GM18502 (cell line): ENCODE data around the gene MPO.
A peak's percentile ranks its signal among the peaks of the same experiment; 100 is the strongest.

Source experiments
- ATAC-seq: cut with Tn5 transposase; IDR thresholded peaks from one replicate; pipeline ENCODE4 v1.9.1; 2021; ENCODE audit warnings: mild to moderate bottlenecking; ENCODE audit not compliant: unreplicated experiment, poor library complexity

MPO gene

DNA sequence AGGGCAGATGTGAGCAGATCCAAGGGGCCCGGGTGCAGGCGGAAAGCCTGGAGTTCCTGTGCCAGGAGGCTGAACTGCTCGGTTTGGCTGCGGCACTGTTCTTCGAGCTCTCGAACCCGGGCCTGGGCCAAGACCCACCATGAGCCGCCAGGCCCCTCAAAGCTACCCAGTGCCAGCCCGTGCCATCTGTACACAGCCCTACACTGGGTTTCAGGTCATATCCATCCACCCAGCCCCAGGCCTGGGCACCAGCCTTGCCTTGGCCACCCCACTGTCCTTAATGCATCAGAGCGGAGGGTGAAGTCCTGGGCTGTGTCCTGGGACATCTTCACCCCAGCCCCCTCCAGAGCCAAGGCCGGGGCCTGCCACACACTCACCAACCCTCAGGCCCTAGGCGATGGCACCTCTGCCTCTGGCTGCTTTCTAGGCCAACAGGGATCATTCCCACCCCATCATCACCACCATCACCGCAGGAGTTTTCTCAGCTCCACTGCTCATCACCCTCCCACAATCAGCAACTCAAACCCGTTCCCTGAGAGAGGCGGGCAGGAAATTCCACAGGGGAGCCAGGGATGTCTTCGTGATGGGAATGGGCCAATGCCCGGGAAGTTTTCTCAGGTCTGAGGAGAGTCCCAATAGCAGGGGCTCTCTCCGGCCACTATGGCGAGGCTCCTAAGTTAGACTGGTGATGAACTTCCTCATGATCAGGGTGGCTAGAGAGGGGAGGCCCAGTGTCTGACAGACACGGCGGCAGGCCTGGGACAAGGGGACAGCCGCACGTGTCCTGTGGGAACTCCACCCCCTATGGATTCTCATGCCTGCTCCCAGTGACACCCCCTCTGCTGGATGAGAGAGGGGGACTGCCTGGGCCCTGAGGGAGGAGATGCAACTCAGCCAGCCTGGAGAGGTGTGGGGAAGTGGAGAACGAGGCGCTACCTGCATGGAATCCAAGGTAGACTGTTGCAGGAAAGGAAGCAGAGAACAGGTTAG lies 38.7 kb upstream of the MPO start:
- ATAC-seq, result no peak

DNA sequence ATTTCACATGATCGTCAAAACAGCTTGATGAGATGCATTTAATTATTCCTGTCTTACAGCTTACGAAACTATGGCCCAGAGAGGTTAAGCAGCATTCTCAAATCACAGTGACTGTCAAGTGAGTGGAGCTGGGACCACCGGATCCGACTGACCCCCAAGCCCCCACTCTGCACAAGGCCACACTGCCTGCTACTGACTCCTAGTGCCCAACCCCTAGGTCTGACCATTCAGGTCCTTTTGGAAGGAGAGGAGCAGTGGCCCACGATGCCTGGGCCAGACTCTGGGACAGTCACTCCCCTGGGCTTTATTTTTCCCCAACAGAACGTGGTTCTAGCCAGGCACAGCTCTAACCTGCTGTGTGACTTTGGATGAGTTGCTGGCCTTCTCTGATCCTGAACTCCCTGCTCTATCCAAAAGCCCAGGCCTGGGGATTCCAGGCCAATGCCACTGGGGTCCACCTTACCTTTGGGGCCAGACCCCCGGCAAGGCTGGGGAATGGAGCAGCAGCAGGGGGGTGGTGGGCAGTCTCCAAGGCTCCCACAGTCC lies 38.0 kb upstream of the MPO start:
- no peak for ATAC-seq

DNA sequence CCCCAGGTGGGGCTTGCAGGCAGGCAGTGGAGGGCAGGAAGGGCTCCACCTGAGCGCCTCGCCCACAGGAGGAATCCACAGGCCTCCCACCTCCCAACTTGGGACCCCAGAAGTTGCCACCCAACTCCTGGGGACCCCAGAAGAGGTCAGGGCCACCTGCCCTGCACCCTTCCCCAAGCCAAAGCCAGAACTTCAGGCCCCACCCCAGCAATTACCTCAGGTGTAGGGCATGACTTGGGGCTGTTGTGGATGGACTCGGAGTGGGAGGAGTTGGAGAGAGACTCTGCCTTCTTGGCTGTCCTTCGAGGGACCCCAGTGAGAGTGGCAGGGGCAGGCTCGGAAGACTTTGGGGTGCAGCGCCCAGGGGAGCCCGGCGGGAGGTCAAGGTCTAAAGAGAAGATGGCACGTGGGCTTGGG lies 37.3 kb upstream of the MPO start:
- ATAC-seq, result no peak

DNA sequence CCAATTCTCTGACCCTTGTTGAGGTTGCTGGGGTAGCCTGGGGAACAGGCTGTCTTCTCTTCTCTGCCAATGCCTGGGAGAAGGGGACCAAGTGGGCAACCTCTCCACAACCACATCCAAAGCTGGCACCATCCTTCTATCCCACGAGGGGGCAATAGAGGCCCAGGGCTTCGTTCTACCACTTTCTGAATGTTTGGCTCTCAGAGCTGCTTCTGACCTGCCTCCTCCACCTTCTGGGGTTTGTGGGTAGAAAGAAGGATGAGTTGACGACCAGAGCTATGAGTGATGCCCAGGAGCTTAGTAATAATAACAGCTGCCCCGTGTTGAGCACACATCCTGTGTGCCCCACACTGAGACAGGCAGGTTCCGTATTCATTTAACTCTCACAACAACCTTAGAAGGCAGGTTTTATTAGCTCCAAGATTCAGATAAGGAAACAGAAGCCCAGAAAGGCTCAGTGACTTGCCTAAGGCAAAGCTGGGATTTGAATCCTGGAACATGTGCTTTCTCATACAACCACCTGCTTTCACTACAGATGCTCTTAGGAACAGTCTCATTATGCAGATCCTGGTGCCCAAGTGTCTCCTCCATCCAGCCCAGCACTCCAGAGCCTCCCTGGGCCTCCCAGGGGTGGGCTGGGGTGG lies 36.8 kb upstream of the MPO start:
- peak; percentile 69 for ATAC-seq

DNA sequence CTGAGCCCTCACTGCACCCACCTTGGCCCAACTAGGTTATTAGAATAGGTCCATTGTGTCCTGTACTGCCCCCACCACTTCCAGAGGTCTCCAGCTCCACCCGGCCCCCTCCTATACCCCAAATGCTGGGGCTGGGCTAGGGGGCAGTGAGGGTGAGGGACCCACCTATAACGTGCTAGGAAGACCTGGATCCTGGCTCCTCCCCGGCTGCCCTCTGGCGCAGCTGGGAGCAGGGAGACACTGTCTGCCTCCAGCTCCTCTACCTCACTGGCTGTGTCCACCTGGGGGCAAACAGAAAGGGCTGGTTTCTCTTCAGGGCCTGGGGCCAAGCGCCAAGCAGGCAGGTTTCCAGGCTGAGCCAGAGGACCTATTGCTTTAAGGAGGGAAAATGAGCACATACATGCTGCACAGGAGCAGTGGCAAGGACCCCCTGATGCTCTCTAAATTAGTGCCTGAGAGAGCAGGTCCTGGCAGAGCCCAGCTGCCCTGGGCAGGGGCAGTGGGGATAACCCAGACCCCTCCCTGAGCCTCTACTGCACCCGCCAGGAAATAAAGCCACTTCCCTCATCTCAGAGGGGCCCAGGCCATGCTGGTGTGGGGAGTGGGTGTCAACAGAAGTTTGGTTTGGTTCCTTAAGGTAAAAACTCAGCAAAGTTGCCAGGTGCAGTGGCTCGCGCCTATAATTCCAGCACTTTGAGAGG lies 35.7 kb upstream of the MPO start:
- no peak for ATAC-seq

DNA sequence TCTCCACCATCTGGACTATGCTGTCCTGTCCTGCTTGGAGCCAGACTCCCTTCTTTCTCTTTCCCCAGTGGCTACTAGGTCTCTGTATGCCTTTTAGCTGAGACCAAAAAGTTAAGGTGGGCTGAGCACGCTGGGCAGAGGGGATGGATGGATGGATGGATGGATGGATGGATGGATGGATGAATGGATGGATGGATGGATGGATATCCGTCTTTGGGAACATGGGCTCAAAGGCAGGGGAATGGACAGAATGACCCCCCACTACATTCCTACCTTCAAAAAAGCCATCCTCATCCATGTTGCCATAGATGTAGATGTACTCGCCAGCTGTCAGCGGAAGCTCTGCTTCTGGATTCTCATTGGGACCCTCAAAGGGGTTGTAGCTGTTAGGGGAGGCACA lies 35.0 kb upstream of the MPO start:
- ATAC-seq, result no peak

DNA sequence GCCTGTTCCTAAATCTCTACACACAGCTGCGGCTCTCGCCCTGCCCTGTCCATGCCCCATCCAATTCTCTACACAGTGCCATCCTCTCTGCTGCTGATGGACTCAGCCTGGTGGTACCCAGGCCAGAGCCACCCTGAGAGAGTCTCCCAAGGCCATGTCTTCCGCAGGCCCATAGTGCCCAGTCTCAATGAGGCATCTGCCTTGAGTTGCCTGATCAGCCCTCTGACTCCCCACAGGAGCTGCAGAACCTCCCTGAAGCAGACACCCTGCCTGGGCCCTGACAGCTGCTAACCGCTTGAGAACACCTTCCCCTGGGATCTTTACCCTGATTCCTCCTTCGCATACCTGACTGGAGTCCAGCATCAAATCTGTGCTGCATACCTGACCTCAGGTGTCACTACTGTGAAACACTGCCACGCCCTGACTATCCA lies 34.6 kb upstream of the MPO start:
- no peak for ATAC-seq

DNA sequence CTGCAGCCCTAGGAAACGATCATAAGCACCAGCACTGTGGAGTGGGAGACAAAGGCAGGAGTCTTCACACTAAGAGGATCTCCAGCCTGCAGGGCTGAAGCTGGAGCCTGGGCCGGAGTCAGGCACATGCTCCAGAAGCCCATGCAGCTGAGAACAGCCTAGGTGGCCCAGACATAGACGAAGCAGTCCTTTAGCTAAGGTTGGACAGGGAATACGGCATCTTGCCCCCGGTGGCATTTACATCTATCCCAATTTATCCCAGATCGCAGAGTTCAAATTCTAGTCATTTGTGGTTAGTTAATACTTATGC lies 33.9 kb upstream of the MPO start:
- ATAC-seq, result no peak

DNA sequence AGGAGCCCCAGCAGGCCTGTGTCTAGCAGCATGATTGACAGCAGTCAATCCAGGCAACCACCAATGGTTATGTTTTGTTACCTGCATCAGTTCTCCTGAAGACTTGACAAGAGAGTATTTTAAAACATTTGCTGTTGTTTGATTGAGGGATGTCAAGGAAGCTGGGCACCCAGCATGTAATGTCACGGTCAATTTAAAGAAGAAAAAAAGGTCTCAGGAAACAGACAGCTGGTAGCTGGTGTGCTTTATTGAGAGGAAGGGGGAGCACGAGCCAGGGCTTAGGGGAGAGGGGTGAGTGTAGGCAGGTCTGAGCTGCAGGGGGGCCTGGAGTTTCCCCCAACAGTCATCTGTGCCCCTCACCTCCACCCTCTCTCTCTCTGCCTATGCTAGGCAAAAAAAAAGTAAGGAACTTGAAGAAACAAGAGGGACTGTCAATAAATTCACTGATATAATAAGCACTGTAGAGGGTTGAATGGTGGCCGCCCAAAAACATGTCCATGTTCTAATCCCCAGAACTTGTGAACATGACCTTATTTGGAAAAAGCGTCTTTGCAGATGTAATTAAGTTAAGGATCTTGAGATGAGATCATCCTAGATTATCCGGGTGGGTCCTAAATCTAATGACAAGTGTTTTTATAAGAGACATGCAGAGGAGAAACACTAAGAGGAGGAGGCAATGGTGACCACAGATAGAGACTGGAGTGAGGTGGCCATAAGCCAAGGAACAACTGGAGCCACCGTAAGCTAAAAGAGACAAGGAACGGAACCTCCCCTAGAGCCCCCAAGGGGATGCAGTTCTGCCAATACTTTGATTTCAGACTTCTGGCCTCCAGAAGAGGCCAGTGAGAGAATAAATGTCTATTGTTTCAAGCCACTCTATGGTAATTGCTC lies 33.3 kb upstream of the MPO start:
- ATAC-seq, result no peak

DNA sequence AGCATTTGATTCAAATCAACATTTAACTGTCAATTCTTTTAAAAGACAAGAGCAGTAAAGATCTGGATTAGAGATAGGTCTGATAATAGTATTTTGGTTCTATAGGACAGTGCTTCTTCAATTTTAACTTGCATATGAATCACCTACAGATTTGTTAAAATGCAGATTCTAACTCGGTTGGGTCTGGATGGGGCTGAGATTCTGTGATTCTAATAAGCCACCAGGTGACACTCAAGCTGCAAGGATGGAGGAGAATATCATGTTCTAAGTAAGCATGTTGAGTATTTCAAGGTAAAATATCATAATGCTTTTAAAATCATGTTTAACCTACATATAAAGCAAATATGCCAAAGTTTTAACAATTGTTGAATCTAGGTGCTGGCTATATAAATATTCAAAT lies 32.1 kb upstream of the MPO start:
- ATAC-seq, result no peak

DNA sequence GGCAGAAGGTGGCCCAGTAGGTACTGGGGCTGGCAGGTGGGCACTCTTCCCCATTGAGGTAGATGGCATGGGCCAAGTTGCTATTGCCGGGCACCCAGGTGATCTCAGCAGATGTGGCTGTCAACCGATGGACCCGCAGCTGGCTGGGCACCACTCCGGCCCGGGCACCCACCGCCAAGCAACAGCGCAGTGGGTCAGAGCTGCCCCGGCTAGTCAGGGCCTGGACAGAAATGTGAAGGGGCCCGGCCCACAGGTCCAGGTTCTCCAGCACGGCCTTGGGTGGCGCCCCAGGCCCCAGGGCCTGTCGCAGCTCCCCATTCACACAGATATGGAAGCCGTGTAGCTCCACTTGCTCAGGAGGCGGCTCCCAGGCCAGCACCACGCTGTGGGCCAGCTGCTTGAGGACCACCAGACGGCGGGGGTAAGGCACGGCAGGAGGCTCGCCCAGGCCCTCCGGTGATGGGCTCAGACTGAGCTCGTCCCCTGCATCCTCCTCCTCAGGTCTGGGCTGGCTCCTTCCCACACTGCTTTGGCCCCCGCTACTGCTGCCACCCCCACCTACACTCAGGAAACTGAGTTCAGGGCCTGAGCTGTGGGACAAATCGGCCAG lies 31.4 kb upstream of the MPO start:
- ATAC-seq, result no peak

DNA sequence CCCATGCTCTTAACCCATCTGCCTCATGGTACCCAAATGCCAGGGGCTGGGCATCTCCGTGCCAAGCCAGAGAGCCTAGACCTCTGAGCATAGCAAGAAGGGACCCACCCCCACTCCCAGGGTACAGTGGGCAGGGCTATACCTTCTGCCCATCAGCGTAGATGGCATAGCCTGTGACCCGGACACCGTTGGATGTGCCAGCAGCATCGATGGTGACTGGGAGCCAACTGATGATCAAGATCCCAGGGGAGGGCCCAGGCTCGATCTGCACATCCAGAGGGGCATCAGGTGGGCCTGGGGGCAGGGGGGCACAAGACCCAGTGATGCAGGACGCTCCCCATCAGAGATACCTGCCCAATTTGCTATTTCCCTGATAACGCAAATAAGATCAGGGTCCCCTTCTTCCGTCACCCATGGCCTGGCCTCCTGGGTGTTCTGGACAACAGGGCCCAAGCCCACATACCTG lies 30.7 kb upstream of the MPO start:
- no peak for ATAC-seq

DNA sequence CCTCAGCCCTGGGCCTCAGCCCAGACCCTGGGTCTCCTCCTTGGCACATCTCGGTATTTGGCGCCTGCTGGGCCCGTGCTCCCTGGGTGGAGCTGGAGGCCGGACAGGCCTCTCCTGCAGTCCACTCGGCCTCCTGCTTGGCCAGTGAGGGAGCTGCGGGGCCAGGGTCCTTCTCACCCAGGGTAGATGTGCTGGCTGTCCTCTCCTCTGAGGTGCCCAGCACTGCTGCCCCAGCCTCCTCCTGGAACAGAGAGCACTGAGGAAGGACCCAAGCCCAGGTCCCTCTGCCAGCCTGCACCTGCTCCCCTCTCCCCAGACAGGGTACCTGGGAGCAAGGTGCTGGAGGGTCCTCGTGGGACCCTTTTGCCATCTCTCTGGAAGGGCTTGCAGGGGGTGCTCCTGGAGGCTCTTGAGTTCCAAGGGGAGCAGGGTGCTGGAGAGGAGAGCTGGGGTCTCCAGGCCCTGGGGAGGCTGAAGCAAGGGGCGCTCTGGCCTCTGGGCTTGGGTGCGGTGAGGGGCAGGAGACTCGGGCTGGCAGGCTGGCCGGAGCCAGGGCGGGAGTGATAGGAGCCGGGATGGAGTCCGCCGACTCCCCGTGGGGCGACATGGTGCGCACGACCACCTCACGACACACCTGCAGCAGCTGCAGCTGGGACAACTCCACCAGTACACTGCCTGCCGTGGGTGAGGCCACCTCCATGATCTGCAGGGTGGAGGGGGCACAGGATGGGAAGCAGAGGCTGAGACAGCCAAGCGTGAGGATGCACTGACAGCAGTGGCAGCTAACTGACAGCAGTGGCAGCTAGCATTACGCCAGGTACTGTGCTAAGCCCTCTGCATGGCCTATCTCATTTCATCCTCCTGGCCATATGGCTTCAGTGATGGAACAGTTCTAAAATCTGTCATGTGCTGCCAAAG lies 30.0 kb upstream of the MPO start:
- no peak for ATAC-seq

DNA sequence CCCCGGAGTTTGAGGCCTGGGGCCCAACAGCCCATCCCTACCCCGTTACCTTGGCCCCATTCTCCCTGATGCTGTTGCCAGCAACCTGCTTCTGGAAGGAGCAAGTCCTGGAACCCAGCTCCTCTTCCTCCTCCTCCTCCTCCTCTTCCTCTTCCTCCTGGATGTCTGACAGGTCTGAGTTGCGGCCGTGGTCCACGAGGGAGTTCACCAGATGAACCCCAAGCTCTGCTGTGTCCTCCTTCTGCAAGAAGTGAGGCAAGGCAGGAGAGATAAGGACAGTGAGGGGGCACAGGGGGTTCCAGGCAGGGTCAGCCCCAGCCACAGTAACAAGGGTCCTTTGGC lies 29.2 kb upstream of the MPO start:
- ATAC-seq, result no peak

DNA sequence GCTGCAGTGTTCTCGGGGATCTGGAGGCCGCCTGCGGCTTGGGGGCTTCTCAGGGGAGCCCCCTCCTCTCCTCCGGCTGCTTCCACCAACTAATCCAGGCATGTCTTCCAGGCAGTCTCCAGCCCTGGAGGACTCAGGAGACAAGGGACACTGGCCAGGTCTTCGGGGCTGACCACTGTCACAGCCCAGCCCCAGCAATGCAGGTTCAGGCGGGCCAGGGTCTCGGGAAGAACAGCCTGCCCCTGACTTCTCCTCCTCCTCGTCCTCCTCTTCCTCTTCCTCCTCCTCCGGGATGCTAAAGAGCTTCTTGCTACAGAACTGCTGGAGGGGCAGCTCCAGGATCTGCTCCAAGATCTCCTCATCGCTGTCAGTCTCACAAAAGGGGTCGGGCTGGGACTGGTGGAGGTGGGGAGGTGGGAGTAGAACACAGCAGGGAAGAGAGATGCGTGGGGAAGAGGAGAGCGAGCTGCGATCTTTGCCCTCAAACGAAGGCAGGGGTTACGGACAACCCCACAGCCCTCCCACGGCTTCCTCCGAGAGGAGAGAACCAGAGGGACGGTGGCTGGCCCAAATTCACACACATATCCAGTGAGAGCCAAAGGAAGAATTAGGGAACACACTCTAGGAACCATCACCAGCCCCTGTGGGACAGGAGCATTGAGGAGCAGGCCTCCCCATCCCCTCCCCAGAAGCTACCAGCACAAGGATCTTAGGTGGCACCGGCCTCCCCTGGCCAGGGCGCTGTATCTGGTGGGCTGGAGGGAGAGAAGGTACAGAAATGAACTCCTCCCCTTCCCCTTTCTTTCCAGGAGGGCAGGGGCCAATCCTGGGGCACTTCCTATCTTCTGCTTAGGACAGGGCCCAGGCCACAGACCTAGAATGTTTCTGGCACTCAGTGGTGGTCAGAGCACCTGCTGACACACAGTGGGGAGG lies 28.5 kb upstream of the MPO start:
- ATAC-seq, result no peak

DNA sequence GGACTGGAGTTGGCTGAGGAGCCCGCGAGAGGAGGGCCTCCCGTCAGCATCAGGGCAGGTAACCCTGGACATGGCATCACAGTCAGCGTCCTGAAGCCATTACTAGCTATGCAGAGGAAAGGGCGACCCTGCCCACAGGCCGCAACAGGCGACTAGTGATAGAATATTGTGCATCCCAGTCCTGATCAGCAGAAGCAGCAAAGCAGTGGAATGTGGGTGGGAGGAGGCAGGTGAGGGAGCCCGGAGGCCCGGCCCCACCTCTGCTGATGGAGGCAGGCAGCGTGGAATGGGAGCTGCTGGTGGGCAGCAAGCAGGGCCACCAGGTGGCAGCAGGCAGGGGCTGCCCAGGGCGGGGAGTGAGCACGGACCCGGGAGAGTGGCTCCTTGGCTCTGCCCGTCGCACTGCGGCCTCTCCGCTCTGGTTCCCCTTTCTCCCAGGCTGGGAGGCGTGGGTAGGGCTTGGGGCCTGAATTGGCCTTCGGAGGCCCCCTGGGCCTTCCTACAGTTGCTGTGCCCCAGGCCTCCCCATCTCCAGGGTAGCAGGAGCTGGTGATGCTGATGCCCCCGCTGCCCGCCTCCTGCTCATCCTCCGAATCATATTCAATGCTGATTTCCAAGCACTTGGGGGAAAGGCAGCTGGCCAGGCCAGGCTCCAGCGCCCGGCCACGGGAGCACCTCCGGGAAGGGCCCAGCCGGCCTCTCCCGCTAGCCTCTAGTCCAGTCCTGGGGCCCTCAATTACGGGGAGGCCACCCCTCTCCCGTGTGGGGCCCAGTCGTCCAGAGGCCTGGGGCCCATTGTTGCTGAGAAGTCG lies 27.6 kb upstream of the MPO start:
- no peak for ATAC-seq
